GM18498 (cell line): ENCODE data around the gene DAP3.
"Not testable (repeated sequence)": the region's sequence is repeated elsewhere in the genome, so short reads cannot be mapped to it uniquely, and the experiment has no call there.

ENCODE experiments used
- ATAC-seq: cut with Tn5 transposase; IDR thresholded peaks from one replicate; pipeline ENCODE4 v1.9.1; 2021; ENCODE audit warnings: mild to moderate bottlenecking, moderate library complexity; ENCODE audit not compliant: unreplicated experiment

The DAP3 gene

DNA sequence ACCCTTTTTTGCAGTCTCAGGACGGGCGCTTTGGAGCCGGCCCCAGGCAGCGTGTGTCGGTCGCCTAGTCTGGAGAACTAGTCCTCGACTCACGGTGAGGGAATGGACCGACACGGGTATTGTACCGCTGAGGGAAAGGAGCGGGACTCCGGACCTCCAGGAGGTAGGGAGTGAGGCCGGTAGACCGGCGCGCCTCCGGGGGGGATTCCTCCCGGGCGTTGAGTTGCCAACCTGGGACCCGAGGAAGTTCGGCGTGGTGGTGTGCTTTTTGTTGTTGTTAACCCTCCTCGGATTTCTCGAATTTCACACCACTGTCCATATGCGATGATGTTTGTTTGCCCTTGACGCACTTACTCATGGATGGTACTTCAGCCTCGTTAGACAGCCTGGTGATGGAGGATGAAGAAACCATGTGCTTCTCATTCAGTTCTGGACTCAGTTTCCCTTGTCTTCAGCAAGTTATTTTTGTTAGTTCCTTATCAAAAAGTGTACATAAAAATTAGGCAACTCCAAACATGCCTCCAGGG is at the start of gene DAP3:
DAP3 (plus strand) TSS at position 11 of the 527 bp plus-strand sequence. CDS start 20,689 bp downstream, outside the sequence.
- ATAC-seq: not testable (repeated sequence)

GRCh38 chr1:155640367-155640766 is 48.5 kb upstream of the DAP3 start:
- ATAC-seq: no peak

- not testable (repeated sequence) for ATAC-seq
These were observed 46.2 kb upstream of the DAP3 start for GRCh38 chr1:155642559-155643180.

DNA sequence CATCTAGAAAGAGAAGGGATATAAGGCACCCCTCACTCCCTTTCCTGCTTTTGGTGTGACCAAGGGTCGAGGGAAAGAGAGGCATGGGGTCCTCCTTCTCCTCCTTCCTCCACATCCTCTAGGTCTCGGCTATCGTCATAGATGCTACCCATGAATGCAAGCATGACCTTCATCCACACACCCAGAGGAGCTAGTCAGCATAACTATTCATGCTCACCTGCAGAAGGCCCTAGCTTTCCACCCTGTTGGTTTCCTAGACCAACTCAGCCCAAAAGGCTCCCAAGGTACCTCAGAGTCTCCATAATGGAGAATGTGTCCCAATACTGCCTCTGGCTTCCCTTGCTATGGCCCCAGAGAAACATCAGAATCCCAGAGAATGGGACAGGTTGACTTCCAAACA is 45.7 kb upstream of the DAP3 start:
- no peak for ATAC-seq

- ATAC-seq: no peak
These were observed 43.8 kb upstream of the DAP3 start for GRCh38 chr1:155645034-155645598.

GRCh38 chr1:155645648-155646047 is 43.2 kb upstream of the DAP3 start:
- ATAC-seq: no peak

DNA sequence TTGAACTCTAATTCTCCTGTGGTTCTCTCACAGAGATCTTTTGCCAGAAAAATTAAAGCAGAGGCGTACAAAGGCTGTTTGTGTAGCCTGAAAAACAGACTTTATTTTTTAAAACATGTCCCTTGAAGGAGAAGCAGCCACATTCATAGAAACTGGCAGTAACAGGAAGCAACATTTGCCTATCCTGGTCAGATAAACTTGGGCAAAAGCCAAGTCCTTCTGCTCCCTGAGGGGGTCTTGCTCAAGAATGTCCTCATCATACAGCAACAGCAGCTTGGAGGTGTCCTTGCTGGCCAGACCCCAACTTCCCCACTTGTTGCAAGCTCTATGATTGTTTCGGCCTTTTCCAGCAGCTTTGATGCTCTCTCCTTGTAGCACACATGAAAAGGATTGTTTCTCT is 42.6 kb upstream of the DAP3 start:
- no peak for ATAC-seq

GRCh38 chr1:155648207-155649147 is 40.4 kb upstream of the DAP3 start:
- no peak for ATAC-seq

DNA sequence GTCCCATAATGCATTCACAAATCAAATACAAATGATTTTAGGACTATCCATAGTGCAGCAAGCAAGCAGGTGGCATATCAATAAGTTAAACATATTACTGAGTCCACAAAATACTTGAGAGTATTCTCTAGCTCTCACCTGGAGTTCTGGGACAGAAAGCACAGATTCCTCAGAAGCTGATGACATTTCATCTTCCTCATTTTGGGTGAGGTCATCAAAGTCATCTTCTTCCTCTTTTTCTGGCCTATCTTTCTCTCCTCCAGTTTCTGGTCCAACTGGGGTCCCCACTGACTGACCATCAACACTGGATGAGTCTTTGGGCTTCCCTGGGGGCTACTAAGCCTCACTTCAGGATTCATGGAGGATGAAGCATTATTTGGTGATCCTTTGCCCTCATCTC is 39.2 kb upstream of the DAP3 start:
- ATAC-seq: no peak

- no peak for ATAC-seq
These were observed 38.6 kb upstream of the DAP3 start for GRCh38 chr1:155650231-155650757.

DNA sequence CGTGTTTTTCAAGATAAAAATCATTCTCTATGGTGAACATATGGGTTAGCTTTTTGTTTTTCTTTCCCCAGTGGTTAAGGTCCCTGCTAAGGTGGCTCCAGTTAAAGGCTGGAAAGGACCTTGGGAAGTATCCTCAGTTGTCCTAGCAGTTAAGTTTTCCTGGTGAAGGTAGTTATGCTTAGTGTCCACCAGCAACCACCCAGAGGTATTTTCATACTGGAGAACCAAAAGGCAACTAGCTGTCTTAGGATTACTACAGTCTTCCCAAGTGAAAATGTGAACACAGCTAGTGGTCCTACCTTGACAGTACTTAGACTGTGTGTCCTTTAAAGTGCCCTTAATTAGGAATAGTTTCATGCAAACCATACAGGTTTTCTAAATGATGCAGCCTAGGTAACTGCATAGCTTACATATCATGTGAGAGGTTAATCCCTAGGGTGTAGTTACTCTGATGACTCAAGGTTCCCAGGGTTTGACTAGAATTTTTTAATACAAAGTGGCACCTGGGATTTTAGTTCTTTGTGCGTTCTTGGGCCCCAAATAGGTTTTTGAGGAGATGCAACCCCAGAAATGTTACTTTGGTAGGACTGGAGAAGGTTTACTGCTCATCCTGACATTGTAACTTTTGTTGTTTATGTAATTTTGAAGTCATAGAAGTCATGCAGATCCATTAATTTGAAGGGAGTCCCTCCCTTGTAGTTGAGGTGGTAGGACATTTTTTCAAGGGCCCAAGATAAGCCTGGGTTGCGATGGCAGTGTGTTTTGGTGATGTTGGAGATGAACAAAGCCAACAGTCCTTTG is 36.8 kb upstream of the DAP3 start:
- no peak for ATAC-seq

GRCh38 chr1:155652951-155653350 is 35.9 kb upstream of the DAP3 start:
- ATAC-seq: no peak

GRCh38 chr1:155657463-155657862 is 31.4 kb upstream of the DAP3 start:
- ATAC-seq: no peak

- not testable (repeated sequence) for ATAC-seq
These were observed 27.7 kb upstream of the DAP3 start for GRCh38 chr1:155661239-155661638.

GRCh38 chr1:155669233-155670162 is 19.4 kb upstream of the DAP3 start:
- no peak for ATAC-seq

GRCh38 chr1:155671750-155672149 is 17.1 kb upstream of the DAP3 start:
- ATAC-seq: no peak

- no peak for ATAC-seq
These were observed 15.9 kb upstream of the DAP3 start for GRCh38 chr1:155673003-155673402.

- ATAC-seq: no peak
These were observed 10.9 kb upstream of the DAP3 start for GRCh38 chr1:155678027-155678426.

DNA sequence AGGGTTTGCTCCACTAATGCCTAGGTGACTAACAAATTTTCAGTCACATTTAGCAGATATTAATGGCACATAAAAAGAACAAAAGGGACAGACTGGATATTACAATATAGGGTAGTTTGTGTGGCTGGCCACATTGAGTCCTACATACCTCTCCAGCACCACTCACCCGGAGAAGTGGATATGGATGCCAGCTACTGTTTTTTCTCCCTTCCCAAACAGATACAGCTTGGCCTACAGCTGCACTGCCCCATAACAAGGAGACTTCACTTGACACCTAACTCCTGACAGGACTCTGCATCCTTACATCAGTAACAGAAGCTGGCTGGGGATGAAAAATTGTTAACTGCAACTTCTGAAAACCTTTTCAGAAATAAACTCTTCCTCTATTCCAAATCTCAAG is 9.9 kb upstream of the DAP3 start:
- not testable (repeated sequence) for ATAC-seq
